ENCODE measurements around the gene ALOX15.

GRCh38 chr17:4666296-4666695 lies 24.8 kb upstream of the ALOX15 start:
- TF ChIP-seq POLR2A (IDR thresholded peaks at IDR 0.05; ENCODE audit: low read depth) (no peak), POLR2AphosphoS5 (IDR thresholded peaks at IDR 0.05) (no peak), CTCF (IDR thresholded peaks at IDR 0.05) (no peak)

Measured in esophagus muscularis mucosa (tissue), 3 donors.